ENCODE results near the gene MXRA7. TPM values are rescaled to one million over a fixed set of nuclear protein-coding genes. Genes with fewer than 3 reads are reported as not detected.
"Not testable (repeated sequence)": the region's sequence is repeated elsewhere in the genome, so short reads cannot be mapped to it uniquely, and the experiment has no call there.

Gene MXRA7
- total RNA-seq, 2 experiments from 2014 or later: 7.5 to 8.0 TPM

- DNase-seq: no peak
- Mint-ChIP-seq H3K27me3 (no peaks in the 10 kb centered on the region), H3K4me1 (ENCODE audit: low read depth) (peaks cover 29% of the 10 kb centered on the region), H3K9me3 (no peaks in the 10 kb centered on the region), H3K4me3 (no peak overlapping the region), H3K36me3 (peaks cover 35% of the 10 kb centered on the region), H3K27ac (no peak overlapping the region)
- ChIA-PET CTCF (interaction anchor here (0.8 to 3.9 kb wide), 14 partner anchors 10 to 191 kb away, joined by 3 to 21 read pairs (median 6); partner anchors contain the start of genes JMJD6 and MFSD11), POLR2A (interaction anchor here (1.2 to 1.3 kb wide), 2 partner anchors 10 to 24 kb away, joined by 3 read pairs; partner anchors contain the start of gene MFSD11)
- intact Hi-C loops (cut with micrococcal nuclease): loop anchor here (2.0 kb wide), 1 partner anchor 43 kb away; no protein-coding TSS in a partner anchor
Observed at GRCh38 chr17:76713765-76714164, 3.0 kb upstream of the MXRA7 start.

- CTCF ChIA-PET: interaction anchor here (0.6 to 1.7 kb wide), 2 partner anchors 13 to 88 kb away, joined by 3 to 5 read pairs; no protein-coding TSS in a partner anchor
- not testable (repeated sequence) for H3K4me3 Mint-ChIP-seq
Observed at GRCh38 chr17:76712321-76712720, 1.6 kb upstream of the MXRA7 start.

GRCh38 chr17:76709951-76710862 lies 558 bp downstream of the MXRA7 start:
- Mint-ChIP-seq H3K4me3 (peak overlapping the region; percentile 61), H3K36me3 (peaks cover 12% of the 10 kb centered on the region), H3K4me1 (ENCODE audit: low read depth) (peaks cover 12% of the 10 kb centered on the region)
- H3K27ac Mint-ChIP-seq; H3K9me3 Mint-ChIP-seq; H3K27me3 Mint-ChIP-seq; intact Hi-C loops (cut with micrococcal nuclease); CTCF ChIA-PET: not testable (repeated sequence)
- POLR2A ChIA-PET: interaction anchor here (1.1 kb wide), 1 partner anchor 150 kb away, joined by 5 read pairs; no protein-coding TSS in a partner anchor
- peak; percentile 25 for DNase-seq

More at GRCh38 chr17:76712321-76712720, 1.6 kb upstream of the MXRA7 start:
- H3K9me3 Mint-ChIP-seq; DNase-seq; H3K27me3 Mint-ChIP-seq; H3K27ac Mint-ChIP-seq; intact Hi-C loops (cut with micrococcal nuclease): not testable (repeated sequence)
- Mint-ChIP-seq H3K4me1 (ENCODE audit: low read depth) (peaks cover 29% of the 10 kb centered on the region), H3K36me3 (peaks cover 27% of the 10 kb centered on the region)
- POLR2A ChIA-PET: interaction anchor here (0.9 kb wide), 1 partner anchor 11 kb away, joined by 3 read pairs; no protein-coding TSS in a partner anchor

- ChIA-PET POLR2A (interaction anchor here (1.1 kb wide), 1 partner anchor 149 kb away, joined by 5 read pairs; no protein-coding TSS in a partner anchor), CTCF (no interaction called here)
- Mint-ChIP-seq H3K27me3 (no peaks in the 10 kb centered on the region), H3K36me3 (peaks cover 12% of the 10 kb centered on the region), H3K4me3 (peak overlapping the region; percentile 61), H3K9me3 (no peaks in the 10 kb centered on the region), H3K4me1 (ENCODE audit: low read depth) (peaks cover 8% of the 10 kb centered on the region), H3K27ac (no peak overlapping the region)
- no peak for DNase-seq
- intact Hi-C loops (cut with micrococcal nuclease): no loop called here
Observed at GRCh38 chr17:76709077-76709950, 1.5 kb downstream of the MXRA7 start.

- ChIA-PET CTCF (interaction anchor here (0.6 to 1.0 kb wide), 2 partner anchors 9 to 36 kb away, joined by 3 read pairs; no protein-coding TSS in a partner anchor), POLR2A (no interaction called here)
- Mint-ChIP-seq H3K36me3 (peaks cover 2% of the 10 kb centered on the region), H3K27ac (no peak overlapping the region), H3K4me3 (no peak overlapping the region), H3K9me3 (no peaks in the 10 kb centered on the region), H3K4me1 (ENCODE audit: low read depth) (peaks cover 4% of the 10 kb centered on the region), H3K27me3 (no peaks in the 10 kb centered on the region)
- intact Hi-C loops (cut with micrococcal nuclease): no loop called here
- no peak for DNase-seq
Observed at GRCh38 chr17:76707985-76708807, 2.6 kb downstream of the MXRA7 start.

GRCh38 chr17:76706817-76707216 lies 3.9 kb downstream of the MXRA7 start:
- POLR2A ChIA-PET: no interaction called here
- CTCF ChIA-PET: interaction anchor here (0.7 kb wide), 1 partner anchor 277 kb away, joined by 4 read pairs; no protein-coding TSS in a partner anchor
- H3K27me3 Mint-ChIP-seq: no peaks in the 10 kb centered on the region
- intact Hi-C loops (cut with micrococcal nuclease): no loop called here
- H3K4me1 Mint-ChIP-seq (ENCODE audit: low read depth): peaks cover 4% of the 10 kb centered on the region
- no peak overlapping the region for H3K27ac Mint-ChIP-seq
- no peak for DNase-seq
- no peak overlapping the region for H3K4me3 Mint-ChIP-seq
- no peaks in the 10 kb centered on the region for H3K36me3 Mint-ChIP-seq
- no peaks in the 10 kb centered on the region for H3K9me3 Mint-ChIP-seq

- Mint-ChIP-seq H3K9me3 (no peaks in the 10 kb centered on the region), H3K4me1 (ENCODE audit: low read depth) (no peaks in the 10 kb centered on the region), H3K27me3 (no peaks in the 10 kb centered on the region), H3K36me3 (no peaks in the 10 kb centered on the region), H3K4me3 (no peak overlapping the region), H3K27ac (no peak overlapping the region)
- ChIA-PET CTCF (interaction anchor here (0.9 to 2.2 kb wide), 2 partner anchors 9 to 147 kb away, joined by 3 to 9 read pairs; no protein-coding TSS in a partner anchor), POLR2A (no interaction called here)
- intact Hi-C loops (cut with micrococcal nuclease): no loop called here
- no peak for DNase-seq
Observed at GRCh38 chr17:76704805-76705204, 6.0 kb downstream of the MXRA7 start.

GRCh38 chr17:76702941-76703637 lies 7.7 kb downstream of the MXRA7 start:
- Mint-ChIP-seq H3K9me3 (no peaks in the 10 kb centered on the region), H3K27me3 (no peaks in the 10 kb centered on the region), H3K4me3 (no peak overlapping the region), H3K27ac (no peak overlapping the region), H3K4me1 (ENCODE audit: low read depth) (no peaks in the 10 kb centered on the region), H3K36me3 (no peaks in the 10 kb centered on the region)
- ChIA-PET POLR2A (interaction anchor here (1.1 kb wide), 1 partner anchor 10 kb away, joined by 3 read pairs; no protein-coding TSS in a partner anchor), CTCF (interaction anchor here (1.3 to 2.8 kb wide), 4 partner anchors 11 to 180 kb away, joined by 5 to 10 read pairs (median 8); no protein-coding TSS in a partner anchor)
- intact Hi-C loops (cut with micrococcal nuclease): no loop called here
- DNase-seq: no peak

- ChIA-PET CTCF (interaction anchor here (1.1 to 2.8 kb wide), 4 partner anchors 21 to 179 kb away, joined by 4 to 10 read pairs (median 6); no protein-coding TSS in a partner anchor), POLR2A (no interaction called here)
- DNase-seq: no peak
Observed at GRCh38 chr17:76702076-76702475, 8.7 kb downstream of the MXRA7 start.

GRCh38 chr17:76701471-76701967 lies 9.2 kb downstream of the MXRA7 start:
- peaks cover 1% of the 10 kb centered on the region for H3K4me1 Mint-ChIP-seq (ENCODE audit: low read depth)
- intact Hi-C loops (cut with micrococcal nuclease): no loop called here
- POLR2A ChIA-PET: no interaction called here
- CTCF ChIA-PET: interaction anchor here (1.1 to 2.8 kb wide), 3 partner anchors 20 to 78 kb away, joined by 4 to 10 read pairs (median 5); no protein-coding TSS in a partner anchor
- DNase-seq: no peak
- H3K36me3 Mint-ChIP-seq: no peaks in the 10 kb centered on the region
- no peaks in the 10 kb centered on the region for H3K9me3 Mint-ChIP-seq
- H3K27me3 Mint-ChIP-seq: no peaks in the 10 kb centered on the region
- no peak overlapping the region for H3K27ac Mint-ChIP-seq
- H3K4me3 Mint-ChIP-seq: no peak overlapping the region

More at GRCh38 chr17:76702076-76702475, 8.7 kb downstream of the MXRA7 start:
- Mint-ChIP-seq H3K4me1 (ENCODE audit: low read depth) (no peaks in the 10 kb centered on the region), H3K4me3 (no peak overlapping the region), H3K27ac (no peak overlapping the region), H3K9me3 (no peaks in the 10 kb centered on the region), H3K27me3 (no peaks in the 10 kb centered on the region), H3K36me3 (no peaks in the 10 kb centered on the region)
- intact Hi-C loops (cut with micrococcal nuclease): no loop called here

Measured in activated CD4-positive, alpha-beta memory T cell treated with anti-CD3 and anti-CD28 coated beads for 36 hours (primary cell).